CD8-positive, alpha-beta memory T cell (primary cell): Measurements from ENCODE around the gene PRPF4. TPM values are rescaled to one million over a fixed set of nuclear protein-coding genes. Genes with fewer than 3 reads are reported as not detected.

Experiments used
- CTCF ChIA-PET: fragments of 350-600 bp; sonication (Branson Sonifier 250); formaldehyde crosslinking; loops from one replicate; lab custom pipeline; 2021; ENCODE audit warnings: antibody characterized with exemption; lab: Charles Lee
- POLR2A ChIA-PET: fragments of 350-600 bp; sonication (Branson Sonifier 250); formaldehyde crosslinking; loops from one replicate; lab custom pipeline; 2021; ENCODE audit warnings: antibody characterized with exemption; lab: Charles Lee
- DNase-seq, 5 donors: peaks; one replicate each; pipeline versions ENCODE4 v3.0.0 to v3.0.0-alpha.2; 2020 to 2022; ENCODE audit warnings: mixed read lengths in 1 of 5
- H3K27ac ChIP-seq: one replicate; pipeline ENCODE4 v1.7.0; 2013; ENCODE audit warnings: low read depth, mild to moderate bottlenecking, low read length, moderate library complexity
- H3K27me3 ChIP-seq: 2 replicates; pipeline ENCODE4 v1.7.0; 2013; ENCODE audit warnings: low read length, mild to moderate bottlenecking; ENCODE audit not compliant: insufficient read depth, poor library complexity, severe bottlenecking
- H3K36me3 ChIP-seq: 2 replicates; pipeline ENCODE4 v1.7.0; 2013; ENCODE audit warnings: mild to moderate bottlenecking, low read length, moderate library complexity; ENCODE audit not compliant: insufficient read depth
- H3K4me1 ChIP-seq: 2 replicates; pipeline ENCODE4 v1.7.0; 2013; ENCODE audit warnings: mild to moderate bottlenecking, low read length, moderate library complexity; ENCODE audit not compliant: insufficient read depth
- H3K4me3 ChIP-seq: 2 replicates; pipeline ENCODE4 v1.7.0; 2013; ENCODE audit warnings: mild to moderate bottlenecking, low read length
- H3K9me3 ChIP-seq: 2 replicates; pipeline ENCODE4 v1.7.0; 2013; ENCODE audit warnings: mild to moderate bottlenecking, low read length
- H3K27ac Mint-ChIP-seq, 8 donors: one replicate each; pipeline ENCODE4 v1.8.0; 2020 to 2021; ENCODE audit warnings: mixed read lengths in 8 of 8, mild to moderate bottlenecking in 6 of 8, inconsistent platforms in 3 of 8, moderate library complexity in 3 of 8
- H3K27me3 Mint-ChIP-seq, 2 donors: one replicate each; pipeline ENCODE4 v1.8.0; 2020 to 2021; ENCODE audit warnings: mixed read lengths in 2 of 2, mild to moderate bottlenecking in 1 of 2, moderate library complexity in 1 of 2
- H3K36me3 Mint-ChIP-seq, 3 donors: one replicate each; pipeline ENCODE4 v1.8.0; 2020 to 2021; ENCODE audit warnings: mixed read lengths in 3 of 3, inconsistent platforms in 1 of 3, mild to moderate bottlenecking in 1 of 3
- H3K4me1 Mint-ChIP-seq, 3 donors: one replicate each; pipeline ENCODE4 v1.8.0; 2020 to 2021; ENCODE audit warnings: mixed read lengths in 3 of 3, inconsistent platforms in 1 of 3, mild to moderate bottlenecking in 1 of 3
- H3K4me3 Mint-ChIP-seq, 7 donors: one replicate each; pipeline ENCODE4 v1.8.0; 2020 to 2021; ENCODE audit warnings: mixed read lengths in 7 of 7, mild to moderate bottlenecking in 6 of 7, moderate library complexity in 4 of 7, inconsistent platforms in 2 of 7
- H3K9me3 Mint-ChIP-seq, 5 donors: one replicate each; pipeline ENCODE4 v1.8.0; 2020 to 2022; ENCODE audit warnings: mixed read lengths in 5 of 5, mild to moderate bottlenecking in 3 of 5, moderate library complexity in 2 of 5, inconsistent platforms in 1 of 5
- polyA plus RNA-seq: library from polyadenylated mRNA; unstranded; fragments of 300-500 nt; fragmentation: Illumina TruSeq; gene quantifications from one replicate; pipeline ENCODE4 v1.2.3, GENCODE V29; 2021
- total RNA-seq, 2 experiments: library from RNA; stranded (reverse); gene quantifications; one replicate each; pipeline ENCODE4 v1.2.3, GENCODE V29; 2021

Gene PRPF4
- total and polyA plus RNA-seq, 3 experiments from 2014 or later: 27.4 to 71.4 (median 69.5) TPM

DNA sequence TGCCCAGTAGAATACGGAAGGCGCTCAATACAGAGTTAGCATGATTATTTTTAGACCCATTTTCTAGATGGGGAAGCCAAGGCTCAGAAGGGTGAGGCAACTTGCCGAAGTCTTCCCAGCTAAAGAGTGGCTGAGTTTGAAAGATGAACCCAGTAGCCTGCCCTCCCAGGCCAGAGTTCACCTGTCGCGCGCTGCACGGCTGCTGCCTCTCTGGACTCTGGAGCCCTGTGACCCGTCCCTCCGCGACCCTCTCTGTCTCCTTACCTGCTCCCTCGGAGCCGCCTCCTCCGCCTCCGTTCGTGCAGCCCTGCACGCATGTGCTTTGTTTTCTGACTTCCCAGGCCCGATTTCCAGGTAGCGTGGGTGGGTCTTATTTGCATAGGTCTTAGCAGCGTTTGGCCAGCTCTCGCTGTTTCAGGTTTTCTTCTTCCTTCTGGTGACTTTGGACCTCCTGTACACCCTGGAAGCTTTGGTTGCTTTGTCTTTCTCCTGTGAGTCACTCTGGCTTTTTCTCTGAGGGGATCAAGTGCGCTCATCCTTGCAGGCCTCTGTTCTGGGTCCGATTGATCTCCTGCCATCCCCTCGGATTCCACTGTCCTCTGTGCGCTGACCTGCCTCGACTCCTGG lies 27.4 kb downstream of the PRPF4 start, which contains the start of gene RNF183:
Gene RNF183 (minus strand): TSS at position 585 of the 627 bp plus-strand sequence. CDS start 5,192 bp downstream, outside the sequence.
- H3K36me3 ChIP-seq: no peaks in the 10 kb centered on the region
- POLR2A ChIA-PET: no interaction called here
- H3K9me3 ChIP-seq: no peaks in the 10 kb centered on the region
- no peaks in the 10 kb centered on the region for H3K4me1 ChIP-seq
- Mint-ChIP-seq H3K27me3 (peaks cover 8 to 34% of the 10 kb centered on the region in 2 donors), H3K27ac (no peak within 1 kb of the TSS), H3K4me1 (no peaks in the 10 kb centered on the region), H3K9me3 (no peaks in the 10 kb centered on the region), H3K36me3 (peaks cover 0 to 2% (median 0%) of the 10 kb centered on the region in 3 donors), H3K4me3 (no peak within 1 kb of the TSS)
- no peak within 1 kb of the TSS for H3K4me3 ChIP-seq
- H3K27ac ChIP-seq: no peak within 1 kb of the TSS
- CTCF ChIA-PET: no interaction called here
- no peak for DNase-seq
- no peaks in the 10 kb centered on the region for H3K27me3 ChIP-seq

DNA sequence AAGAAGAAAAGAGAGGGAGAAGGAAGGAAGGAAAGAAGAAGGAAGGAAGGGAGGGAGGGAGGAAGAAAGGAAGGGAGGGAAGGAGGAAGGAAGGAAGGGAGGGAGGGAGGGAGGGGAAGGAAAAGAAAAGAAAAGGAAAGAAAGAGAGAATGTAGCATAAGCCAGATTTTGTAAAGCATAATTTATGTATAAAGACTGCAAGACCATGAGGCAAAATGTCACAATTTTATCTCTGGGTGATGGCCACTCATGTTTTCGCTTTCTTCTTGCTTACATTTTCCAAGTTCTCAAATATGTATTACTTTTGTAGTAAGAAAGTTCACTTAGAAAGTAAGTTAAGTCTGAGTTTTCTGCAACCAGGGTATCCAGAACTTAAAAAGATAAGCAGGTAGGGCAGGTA lies 31.1 kb downstream of the PRPF4 start:
- no peaks in the 10 kb centered on the region for H3K36me3 ChIP-seq
- Mint-ChIP-seq H3K9me3 (no peaks in the 10 kb centered on the region), H3K36me3 (peaks cover 0 to 2% (median 0%) of the 10 kb centered on the region in 3 donors), H3K4me1 (no peaks in the 10 kb centered on the region), H3K27ac (no peak overlapping the region), H3K4me3 (no peak overlapping the region), H3K27me3 (peaks cover 8 to 29% of the 10 kb centered on the region in 2 donors)
- no peaks in the 10 kb centered on the region for H3K27me3 ChIP-seq
- H3K4me3 ChIP-seq: no peak overlapping the region
- POLR2A ChIA-PET: no interaction called here
- CTCF ChIA-PET: no interaction called here
- no peak for DNase-seq
- H3K4me1 ChIP-seq: no peaks in the 10 kb centered on the region
- H3K27ac ChIP-seq: no peak overlapping the region
- H3K9me3 ChIP-seq: no peaks in the 10 kb centered on the region

DNA sequence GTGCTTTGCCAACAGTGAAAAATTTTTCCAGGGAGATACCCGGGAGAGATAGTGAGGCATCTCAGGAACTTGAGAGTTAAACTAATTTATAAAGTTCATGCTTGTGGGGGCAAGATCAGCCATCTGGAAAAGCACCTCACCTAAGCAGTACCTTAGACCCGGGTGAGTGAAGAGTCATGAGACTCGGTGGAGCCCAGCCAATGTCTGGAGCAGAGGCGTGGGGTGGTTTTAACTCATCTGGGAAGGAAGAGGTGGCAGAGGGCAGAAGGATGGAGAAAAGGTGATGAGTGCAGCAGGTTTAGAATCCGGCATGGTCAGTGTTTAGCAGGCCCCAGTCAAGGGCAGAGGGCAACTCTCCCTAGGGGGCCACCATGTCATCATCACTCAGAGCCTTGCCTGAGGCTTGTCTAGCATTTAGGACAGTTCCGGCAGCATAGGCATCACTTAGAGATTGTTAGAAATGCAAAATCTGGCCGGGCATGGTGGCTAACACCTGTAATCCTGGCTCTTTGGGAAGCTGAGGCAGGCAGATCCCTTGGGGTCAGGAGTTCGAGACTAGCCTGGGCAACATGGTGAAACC lies 32.0 kb downstream of the PRPF4 start:
- no peaks in the 10 kb centered on the region for H3K4me1 Mint-ChIP-seq
- ChIA-PET CTCF (interaction anchor here (1.9 kb wide), 1 partner anchor 348 kb away, joined by 7 read pairs; no protein-coding TSS in a partner anchor), POLR2A (no interaction called here)
- no peak overlapping the region for H3K27ac Mint-ChIP-seq
- H3K4me3 ChIP-seq: no peak overlapping the region
- H3K9me3 Mint-ChIP-seq: no peaks in the 10 kb centered on the region
- no peaks in the 10 kb centered on the region for H3K36me3 ChIP-seq
- no peaks in the 10 kb centered on the region for H3K4me1 ChIP-seq
- H3K4me3 Mint-ChIP-seq: no peak overlapping the region
- H3K27me3 ChIP-seq: no peaks in the 10 kb centered on the region
- no peaks in the 10 kb centered on the region for H3K9me3 ChIP-seq
- no peak for DNase-seq
- no peak overlapping the region for H3K27ac ChIP-seq
- H3K27me3 Mint-ChIP-seq: peaks cover 8 to 23% of the 10 kb centered on the region in 2 donors
- no peaks in the 10 kb centered on the region for H3K36me3 Mint-ChIP-seq

DNA sequence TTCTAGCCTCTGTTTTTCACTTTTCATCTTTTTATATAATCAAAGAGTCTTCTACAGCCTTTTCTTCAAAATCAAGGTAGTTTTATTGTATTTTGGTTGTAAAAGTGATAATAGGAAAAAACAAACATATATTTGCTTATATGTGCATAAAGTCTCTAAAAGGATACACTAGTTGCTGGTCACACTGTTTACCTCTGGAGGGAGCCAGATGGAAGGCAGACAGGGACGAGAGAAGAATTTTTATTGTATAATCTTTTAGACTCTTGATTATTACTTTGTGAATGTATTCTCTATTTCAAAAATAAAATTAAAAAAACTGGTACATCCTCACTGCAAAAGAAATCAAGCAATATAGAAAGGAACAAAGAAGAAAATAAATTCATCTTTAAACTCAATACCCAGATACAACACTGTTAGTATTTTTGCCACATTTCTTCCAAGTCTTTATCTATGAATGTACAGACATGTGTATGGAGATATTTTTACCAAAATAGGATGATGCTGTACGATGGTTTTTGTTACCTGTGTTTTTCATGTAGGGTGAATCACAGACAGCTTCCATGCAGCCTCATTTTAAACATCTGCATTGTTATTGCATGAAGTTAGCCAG lies 33.9 kb downstream of the PRPF4 start:
- H3K4me3 ChIP-seq: no peak overlapping the region
- Mint-ChIP-seq H3K27me3 (peaks cover 9 to 14% of the 10 kb centered on the region in 2 donors), H3K9me3 (no peaks in the 10 kb centered on the region), H3K27ac (no peak overlapping the region), H3K4me3 (no peak overlapping the region), H3K36me3 (no peaks in the 10 kb centered on the region), H3K4me1 (no peaks in the 10 kb centered on the region)
- no peaks in the 10 kb centered on the region for H3K9me3 ChIP-seq
- no peaks in the 10 kb centered on the region for H3K36me3 ChIP-seq
- peak in 2 of 5 donors; percentile 16 to 21 for DNase-seq
- no peaks in the 10 kb centered on the region for H3K4me1 ChIP-seq
- H3K27me3 ChIP-seq: no peaks in the 10 kb centered on the region
- H3K27ac ChIP-seq: no peak overlapping the region
- ChIA-PET CTCF (interaction anchor here (0.6 to 1.9 kb wide), 5 partner anchors 10 to 348 kb away, joined by 3 to 7 read pairs (median 3); partner anchors contain the start of gene ALAD), POLR2A (interaction anchor here (0.6 kb wide), 1 partner anchor 1305 kb away, joined by 3 read pairs; no protein-coding TSS in a partner anchor)

DNA sequence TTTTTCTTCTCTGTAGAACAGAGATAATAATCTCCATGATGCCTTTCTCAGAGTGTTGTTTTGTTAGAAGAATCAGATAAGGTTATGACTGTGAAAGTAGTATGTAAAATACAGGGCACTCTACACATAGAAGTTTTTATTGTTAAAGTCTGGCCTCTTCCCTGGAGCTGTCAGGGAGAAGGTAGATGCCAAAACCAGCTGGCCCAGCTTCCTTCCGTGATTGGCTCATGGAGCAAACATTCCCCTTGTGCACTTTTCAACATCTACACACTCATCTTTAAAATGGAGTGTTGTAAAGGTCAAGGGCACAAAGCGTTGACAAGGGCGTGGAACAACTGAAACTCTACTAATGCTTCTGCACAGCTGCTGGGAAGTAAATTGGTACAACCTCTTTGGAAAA lies 35.1 kb downstream of the PRPF4 start:
- no peaks in the 10 kb centered on the region for H3K27me3 ChIP-seq
- H3K4me1 ChIP-seq: no peaks in the 10 kb centered on the region
- peak overlapping the region in 1 of 8 donors; percentile 12 for H3K27ac Mint-ChIP-seq
- H3K36me3 ChIP-seq: no peaks in the 10 kb centered on the region
- no peak overlapping the region for H3K4me3 ChIP-seq
- no peaks in the 10 kb centered on the region for H3K4me1 Mint-ChIP-seq
- no peaks in the 10 kb centered on the region for H3K9me3 ChIP-seq
- POLR2A ChIA-PET: no interaction called here
- no peak overlapping the region for H3K4me3 Mint-ChIP-seq
- H3K27ac ChIP-seq: no peak overlapping the region
- CTCF ChIA-PET: interaction anchor here (1.5 kb wide), 1 partner anchor 348 kb away, joined by 4 read pairs; no protein-coding TSS in a partner anchor
- no peak for DNase-seq
- no peaks in the 10 kb centered on the region for H3K9me3 Mint-ChIP-seq
- H3K36me3 Mint-ChIP-seq: no peaks in the 10 kb centered on the region
- peaks cover 2 to 10% of the 10 kb centered on the region in 2 donors for H3K27me3 Mint-ChIP-seq

DNA sequence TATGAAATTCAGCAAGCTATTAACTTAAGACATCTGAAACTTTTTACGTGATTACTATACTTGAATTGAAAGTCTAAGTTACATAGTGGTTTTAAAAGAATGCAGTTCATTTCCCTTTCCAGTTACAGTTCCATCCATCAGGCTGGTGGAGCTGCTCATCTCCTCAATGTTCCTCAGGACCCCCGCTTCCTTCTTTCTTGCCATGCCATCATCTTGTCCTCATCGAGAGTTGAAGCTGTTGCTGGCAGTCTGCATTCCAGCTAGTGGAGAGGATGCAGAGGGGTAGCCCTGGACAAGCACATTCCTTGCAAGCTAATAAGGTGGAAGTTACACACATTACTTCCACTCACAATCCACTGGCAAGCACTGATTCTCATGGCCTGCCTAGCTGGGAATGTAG lies 36.5 kb downstream of the PRPF4 start:
- no peaks in the 10 kb centered on the region for H3K36me3 Mint-ChIP-seq
- Histone ChIP-seq H3K4me1 (no peaks in the 10 kb centered on the region), H3K4me3 (no peak overlapping the region), H3K27ac (no peak overlapping the region), H3K27me3 (no peaks in the 10 kb centered on the region), H3K9me3 (no peaks in the 10 kb centered on the region), H3K36me3 (no peaks in the 10 kb centered on the region)
- no peak for DNase-seq
- H3K4me1 Mint-ChIP-seq: no peaks in the 10 kb centered on the region
- ChIA-PET POLR2A (no interaction called here), CTCF (interaction anchor here (0.8 to 1.0 kb wide), 3 partner anchors 37 to 344 kb away, joined by 3 read pairs; partner anchors contain the start of gene ALAD)
- no peaks in the 10 kb centered on the region for H3K9me3 Mint-ChIP-seq
- peak overlapping the region in 1 of 8 donors; percentile 29 for H3K27ac Mint-ChIP-seq
- no peak overlapping the region for H3K4me3 Mint-ChIP-seq
- H3K27me3 Mint-ChIP-seq: peaks cover 1 to 11% of the 10 kb centered on the region in 2 donors

DNA sequence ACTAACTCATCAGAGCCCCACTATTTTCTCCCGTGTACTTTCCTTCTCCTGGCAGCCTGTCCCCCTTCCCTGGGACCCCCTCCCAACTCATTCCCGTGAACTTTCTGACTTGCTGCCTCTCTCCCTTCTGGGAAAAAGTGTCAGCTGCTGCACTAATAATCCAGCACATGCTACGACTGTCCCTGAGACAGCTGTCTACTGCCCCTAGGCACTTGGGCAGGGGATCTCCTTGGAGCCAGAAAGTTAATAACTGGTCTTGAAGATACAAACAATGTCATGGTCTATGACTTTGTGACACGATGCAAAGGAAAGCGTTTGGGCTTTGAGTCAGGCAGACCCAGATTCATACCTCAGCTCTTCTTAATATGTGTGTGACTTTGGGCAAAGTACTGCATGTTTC lies 37.8 kb downstream of the PRPF4 start:
- ChIA-PET CTCF (no interaction called here), POLR2A (no interaction called here)
- H3K4me1 ChIP-seq: no peaks in the 10 kb centered on the region
- H3K36me3 ChIP-seq: no peaks in the 10 kb centered on the region
- H3K4me3 ChIP-seq: no peak overlapping the region
- peaks cover 1 to 9% of the 10 kb centered on the region in 2 donors for H3K27me3 Mint-ChIP-seq
- no peaks in the 10 kb centered on the region for H3K27me3 ChIP-seq
- no peaks in the 10 kb centered on the region for H3K36me3 Mint-ChIP-seq
- H3K27ac Mint-ChIP-seq: no peak overlapping the region
- H3K4me1 Mint-ChIP-seq: no peaks in the 10 kb centered on the region
- no peak overlapping the region for H3K27ac ChIP-seq
- H3K9me3 Mint-ChIP-seq: no peaks in the 10 kb centered on the region
- DNase-seq: no peak
- H3K9me3 ChIP-seq: no peaks in the 10 kb centered on the region
- no peak overlapping the region for H3K4me3 Mint-ChIP-seq

DNA sequence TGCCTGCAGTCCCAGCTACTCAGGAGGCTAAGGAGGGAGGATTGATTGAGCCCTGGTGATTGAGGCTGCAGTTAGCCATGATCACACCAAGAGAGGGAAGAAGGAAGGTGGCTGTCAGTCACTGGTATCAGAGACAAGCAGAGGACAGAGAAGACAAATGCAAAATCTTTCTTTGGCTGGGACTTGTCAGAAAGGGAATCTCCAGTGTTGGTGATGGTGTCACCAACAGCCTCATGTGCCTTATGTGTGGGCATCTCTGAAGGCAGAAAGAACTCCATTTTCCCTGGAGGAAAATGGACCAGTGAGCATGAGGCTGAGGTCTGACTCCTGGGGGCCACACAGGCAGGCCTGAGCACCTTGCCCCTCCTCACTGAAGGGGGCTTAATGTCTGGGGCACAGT lies 39.8 kb downstream of the PRPF4 start:
- H3K27me3 ChIP-seq: no peaks in the 10 kb centered on the region
- ChIA-PET CTCF (no interaction called here), POLR2A (no interaction called here)
- H3K27me3 Mint-ChIP-seq: peaks cover 4 to 11% of the 10 kb centered on the region in 2 donors
- H3K27ac Mint-ChIP-seq: no peak overlapping the region
- no peaks in the 10 kb centered on the region for H3K36me3 Mint-ChIP-seq
- H3K4me3 ChIP-seq: no peak overlapping the region
- H3K4me1 Mint-ChIP-seq: no peaks in the 10 kb centered on the region
- H3K4me3 Mint-ChIP-seq: no peak overlapping the region
- H3K36me3 ChIP-seq: no peaks in the 10 kb centered on the region
- H3K9me3 ChIP-seq: no peaks in the 10 kb centered on the region
- DNase-seq: no peak
- no peak overlapping the region for H3K27ac ChIP-seq
- H3K9me3 Mint-ChIP-seq: no peaks in the 10 kb centered on the region
- H3K4me1 ChIP-seq: no peaks in the 10 kb centered on the region
